Stimulated activated naive CD8-positive, alpha-beta T cell treated with anti-CD3 and anti-CD28 coated beads, Interleukin-15, Interleukin-2, amounts not matched to agents 100 U/mL and 50 U/mL, for 24 hours (primary cell): ENCODE measurements around the gene ABHD10.
A peak's percentile ranks its signal among the peaks of the same experiment; 100 is the strongest.

Experiments used
- ATAC-seq: fragments of 150-1000 bp; cut with Tn5 transposase; one replicate; pipeline ENCODE4 v1.10.0; 2021
- DNase-seq: peaks from one replicate; pipeline ENCODE4 v3.0.0; 2021

The ABHD10 gene

GRCh38 chr3:111965484-111965883, 13.3 kb upstream of the ABHD10 start:
- DNase-seq (no peak), ATAC-seq (no peak)

GRCh38 chr3:111967068-111967467, 11.8 kb upstream of the ABHD10 start:
- ATAC-seq, result no peak

GRCh38 chr3:111967651-111968274, 11.1 kb upstream of the ABHD10 start:
- ATAC-seq (peak; percentile 83), DNase-seq (peak; percentile 88)

More at GRCh38 chr3:111967068-111967467, 11.8 kb upstream of the ABHD10 start:
- DNase-seq, result no peak

- ATAC-seq, result no peak
- DNase-seq, result no peak
Observed at GRCh38 chr3:111968319-111969054, 10.3 kb upstream of the ABHD10 start.

- DNase-seq (no peak), ATAC-seq (no peak)
Observed at GRCh38 chr3:111970376-111970775, 8.4 kb upstream of the ABHD10 start.

GRCh38 chr3:111971533-111972130, 7.2 kb upstream of the ABHD10 start:
- ATAC-seq (no peak), DNase-seq (no peak)

- ATAC-seq (no peak), DNase-seq (no peak)
Observed at GRCh38 chr3:111972891-111973290, 5.9 kb upstream of the ABHD10 start.

GRCh38 chr3:111975131-111975530, 3.7 kb upstream of the ABHD10 start:
- no peak for ATAC-seq

GRCh38 chr3:111976254-111976653, 2.6 kb upstream of the ABHD10 start:
- ATAC-seq, result no peak
- DNase-seq, result no peak

More at GRCh38 chr3:111975131-111975530, 3.7 kb upstream of the ABHD10 start:
- no peak for DNase-seq

- DNase-seq (no peak), ATAC-seq (peak; percentile 20)
Observed at GRCh38 chr3:111979434-111980038, 710 bp downstream of the ABHD10 start.

GRCh38 chr3:111980716-111981456, 2.1 kb downstream of the ABHD10 start:
- peak; percentile 41 for DNase-seq
- no peak for ATAC-seq

GRCh38 chr3:111981457-111981763, 2.6 kb downstream of the ABHD10 start:
- DNase-seq (no peak), ATAC-seq (no peak)

- no peak for DNase-seq
- peak; percentile 37 for ATAC-seq
Observed at GRCh38 chr3:111984636-111985298, 5.9 kb downstream of the ABHD10 start.

GRCh38 chr3:111986800-111987199, 8.0 kb downstream of the ABHD10 start:
- ATAC-seq (no peak), DNase-seq (no peak)

GRCh38 chr3:111989061-111989678, 10.3 kb downstream of the ABHD10 start:
- DNase-seq (no peak), ATAC-seq (peak; percentile 78)

- DNase-seq (no peak), ATAC-seq (no peak)
Observed at GRCh38 chr3:111993038-111993437, 14.2 kb downstream of the ABHD10 start.

- DNase-seq (peak; percentile 13), ATAC-seq (no peak)
Observed at GRCh38 chr3:111998636-111999483, 20.0 kb downstream of the ABHD10 start, which contains the start of gene TAGLN3. TSS of gene TAGLN3 (plus strand) at chr3:111998922. CDS start at chr3:111999423, 501 bp downstream.

- no peak for DNase-seq
- no peak for ATAC-seq
Observed at GRCh38 chr3:111999484-112000324, 20.9 kb downstream of the ABHD10 start.

GRCh38 chr3:112000367-112000771, 21.5 kb downstream of the ABHD10 start:
- ATAC-seq (no peak), DNase-seq (no peak)
